MG63 (cell line): ENCODE data around the gene TP53. TPM values are rescaled to one million over a fixed set of nuclear protein-coding genes. Genes with fewer than 3 reads are reported as not detected.

Experiments
- DNase-seq: peaks from one replicate; pipeline ENCODE4 v3.0.0-alpha.2; 2020
- H3K27me3 ChIP-seq: fragments of 250-450 bp; sonication (Bioruptor Pico); 2 replicates; pipeline ENCODE4 v1.5.1; 2020; ENCODE audit warnings: mild to moderate bottlenecking, moderate library complexity
- H3K36me3 ChIP-seq: fragments of 250-450 bp; sonication (Bioruptor Pico); 2 replicates; pipeline ENCODE4 v1.5.1; 2020; ENCODE audit warnings: mild to moderate bottlenecking, moderate library complexity
- H3K4me3 ChIP-seq: fragments of 250-450 bp; sonication (Bioruptor Pico); 2 replicates; pipeline ENCODE4 v1.5.1; 2020; ENCODE audit warnings: mild to moderate bottlenecking, moderate library complexity
- H3K9me3 ChIP-seq: fragments of 250-450 bp; sonication (Bioruptor Pico); 2 replicates; pipeline ENCODE4 v1.5.1; 2020; ENCODE audit warnings: mild to moderate bottlenecking, moderate library complexity
- total RNA-seq: library from RNA; depleted of rRNA; stranded (reverse); fragments of >200 nt; shearing (Covaris generic); gene quantifications from 2 replicates; pipeline ENCODE4 v1.2.3, GENCODE V29; 2014; ENCODE audit warnings: low replicate concordance

TP53 gene
- total RNA-seq, 1 experiment from 2014 or later, result 2.8 TPM

GRCh38 chr17:7710301-7710700, 23.0 kb upstream of the TP53 start:
- H3K27me3 ChIP-seq, result peaks cover 29% of the 10 kb centered on the region
- DNase-seq, result no peak

GRCh38 chr17:7709031-7709430, 21.7 kb upstream of the TP53 start:
- Histone ChIP-seq H3K27me3 (peaks cover 40% of the 10 kb centered on the region), H3K36me3 (no peaks in the 10 kb centered on the region)

More at GRCh38 chr17:7710301-7710700, 23.0 kb upstream of the TP53 start:
- Histone ChIP-seq H3K9me3 (no peaks in the 10 kb centered on the region), H3K36me3 (no peaks in the 10 kb centered on the region), H3K4me3 (no peak overlapping the region)

GRCh38 chr17:7707858-7708750, 20.8 kb upstream of the TP53 start:
- Histone ChIP-seq H3K27me3 (peaks cover 39% of the 10 kb centered on the region), H3K36me3 (no peaks in the 10 kb centered on the region), H3K4me3 (no peak overlapping the region), H3K9me3 (no peaks in the 10 kb centered on the region)
- DNase-seq, result no peak

More at GRCh38 chr17:7709031-7709430, 21.7 kb upstream of the TP53 start:
- Histone ChIP-seq H3K4me3 (no peak overlapping the region), H3K9me3 (no peaks in the 10 kb centered on the region)
- no peak for DNase-seq

GRCh38 chr17:7707446-7707845, 20.2 kb upstream of the TP53 start:
- Histone ChIP-seq H3K4me3 (no peak overlapping the region), H3K27me3 (peaks cover 39% of the 10 kb centered on the region), H3K36me3 (no peaks in the 10 kb centered on the region), H3K9me3 (no peaks in the 10 kb centered on the region)
- no peak for DNase-seq

GRCh38 chr17:7706631-7707354, 19.5 kb upstream of the TP53 start:
- Histone ChIP-seq H3K4me3 (no peak overlapping the region), H3K9me3 (no peaks in the 10 kb centered on the region), H3K27me3 (peaks cover 34% of the 10 kb centered on the region), H3K36me3 (no peaks in the 10 kb centered on the region)
- DNase-seq, result no peak

- DNase-seq, result no peak
- Histone ChIP-seq H3K4me3 (peak overlapping the region; percentile 20), H3K9me3 (no peaks in the 10 kb centered on the region)
These were observed 18.3 kb upstream of the TP53 start for GRCh38 chr17:7705269-7706255.

GRCh38 chr17:7704601-7705268, 17.4 kb upstream of the TP53 start, which contains the start of gene EFNB3:
Gene EFNB3 (plus strand): TSS chr17:7705202. CDS start chr17:7705599, 397 bp downstream.
- H3K27me3 ChIP-seq, result peaks cover 30% of the 10 kb centered on the region
- no peaks in the 10 kb centered on the region for H3K9me3 ChIP-seq
- H3K4me3 ChIP-seq, result peak within 1 kb of the TSS; percentile 20
- H3K36me3 ChIP-seq, result no peaks in the 10 kb centered on the region; the same call in 1 of the 2 replicates
- peak; percentile 26 for DNase-seq

More at GRCh38 chr17:7705269-7706255, 18.3 kb upstream of the TP53 start:
- no peaks in the 10 kb centered on the region; the same call in 1 of the 2 replicates for H3K36me3 ChIP-seq
- peaks cover 30% of the 10 kb centered on the region for H3K27me3 ChIP-seq

GRCh38 chr17:7703584-7704479, 16.5 kb upstream of the TP53 start:
- no peaks in the 10 kb centered on the region; the same call in 1 of the 2 replicates for H3K36me3 ChIP-seq
- no peaks in the 10 kb centered on the region for H3K9me3 ChIP-seq
- H3K4me3 ChIP-seq, result no peak overlapping the region
- peaks cover 30% of the 10 kb centered on the region for H3K27me3 ChIP-seq
- no peak for DNase-seq

GRCh38 chr17:7702776-7703175, 15.5 kb upstream of the TP53 start:
- Histone ChIP-seq H3K36me3 (peaks cover 5% of the 10 kb centered on the region), H3K9me3 (no peaks in the 10 kb centered on the region), H3K27me3 (peaks cover 30% of the 10 kb centered on the region), H3K4me3 (no peak overlapping the region)
- no peak for DNase-seq

- peaks cover 22% of the 10 kb centered on the region for H3K27me3 ChIP-seq
- H3K9me3 ChIP-seq, result no peaks in the 10 kb centered on the region
- H3K36me3 ChIP-seq, result peaks cover 5% of the 10 kb centered on the region
- no peak for DNase-seq
- H3K4me3 ChIP-seq, result no peak overlapping the region
These were observed 14.4 kb upstream of the TP53 start for GRCh38 chr17:7701681-7702080.

- no peaks in the 10 kb centered on the region for H3K9me3 ChIP-seq
- H3K4me3 ChIP-seq, result no peak overlapping the region
- peaks cover 10% of the 10 kb centered on the region for H3K36me3 ChIP-seq
- DNase-seq, result no peak
- peaks cover 14% of the 10 kb centered on the region for H3K27me3 ChIP-seq
These were observed 13.2 kb upstream of the TP53 start for GRCh38 chr17:7700510-7700909.

- H3K27me3 ChIP-seq, result no peaks in the 10 kb centered on the region
- no peak overlapping the region for H3K4me3 ChIP-seq
- H3K9me3 ChIP-seq, result no peaks in the 10 kb centered on the region
- DNase-seq, result no peak
- H3K36me3 ChIP-seq, result peaks cover 26% of the 10 kb centered on the region
These were observed 10.7 kb upstream of the TP53 start for GRCh38 chr17:7697828-7698588.

- Histone ChIP-seq H3K9me3 (no peaks in the 10 kb centered on the region), H3K27me3 (no peaks in the 10 kb centered on the region), H3K4me3 (no peak overlapping the region), H3K36me3 (peaks cover 26% of the 10 kb centered on the region)
- no peak for DNase-seq
These were observed 8.3 kb upstream of the TP53 start for GRCh38 chr17:7695586-7695985.

- peak overlapping the region; percentile 91 for H3K4me3 ChIP-seq
- H3K9me3 ChIP-seq, result no peaks in the 10 kb centered on the region
- H3K36me3 ChIP-seq, result peaks cover 28% of the 10 kb centered on the region
- H3K27me3 ChIP-seq, result no peaks in the 10 kb centered on the region
- DNase-seq, result no peak
These were observed 1.6 kb upstream of the TP53 start for GRCh38 chr17:7688808-7689316.
